C4-2B (cell line): ENCODE results near the gene OR11A1.

Source experiments
- H3K27ac ChIP-seq: fragments of 450-650 bp; 2 replicates; pipeline ENCODE4 v1.5.1; 2017
- ZFX ChIP-seq: fragments of 450-650 bp; IDR thresholded peaks from 2 replicates; pipeline ENCODE4 v1.6.1; 2017
- TF ChIP-seq, protein P1 (sequence below): fragments of 450-650 bp; conservative IDR thresholded peaks from 2 replicates; pipeline ENCODE4 v1.5.1; 2017; ENCODE audit warnings: mild to moderate bottlenecking

OR11A1 gene

DNA sequence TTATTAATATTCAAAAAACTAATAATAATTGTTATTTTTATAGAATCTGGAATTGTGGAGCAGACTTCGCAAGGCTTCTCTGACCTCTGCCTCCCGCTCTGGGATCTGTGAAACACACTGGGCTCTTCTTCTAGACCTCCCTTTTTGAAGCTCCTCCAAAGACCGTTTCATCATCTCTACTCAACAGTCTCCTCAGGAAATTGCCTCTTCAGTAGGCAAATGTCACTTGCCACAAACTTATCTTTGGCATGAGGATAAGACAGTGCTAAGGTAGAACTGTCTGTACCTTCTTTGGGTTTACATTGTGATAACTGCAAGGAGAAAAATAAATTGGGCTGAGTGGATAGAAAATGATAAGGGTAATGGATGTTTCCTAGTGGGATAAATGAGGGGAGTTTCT is 33.2 kb upstream of the OR11A1 start:
- no peak overlapping the region for H3K27ac ChIP-seq

DNA sequence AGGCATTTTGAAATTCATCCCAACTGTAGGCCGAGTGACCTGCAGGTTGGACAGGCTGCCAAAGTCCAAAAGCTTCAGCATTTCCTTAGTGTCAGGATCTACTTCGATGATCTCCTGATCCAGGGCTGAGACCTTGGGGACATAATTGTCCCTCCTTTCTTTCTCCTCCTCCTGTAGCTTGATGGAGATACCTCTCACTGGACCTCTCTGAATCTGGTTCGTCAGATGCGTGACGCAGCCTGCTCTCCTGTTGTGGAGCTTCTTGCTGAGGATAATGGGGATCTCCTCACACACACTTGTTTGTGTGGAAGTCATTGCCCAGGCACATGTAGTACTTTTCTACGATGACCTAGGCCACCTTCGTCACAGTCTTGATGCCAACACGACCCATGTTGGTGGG is 32.4 kb upstream of the OR11A1 start:
- no peak overlapping the region for H3K27ac ChIP-seq
- TF ChIP-seq, protein P1, sequence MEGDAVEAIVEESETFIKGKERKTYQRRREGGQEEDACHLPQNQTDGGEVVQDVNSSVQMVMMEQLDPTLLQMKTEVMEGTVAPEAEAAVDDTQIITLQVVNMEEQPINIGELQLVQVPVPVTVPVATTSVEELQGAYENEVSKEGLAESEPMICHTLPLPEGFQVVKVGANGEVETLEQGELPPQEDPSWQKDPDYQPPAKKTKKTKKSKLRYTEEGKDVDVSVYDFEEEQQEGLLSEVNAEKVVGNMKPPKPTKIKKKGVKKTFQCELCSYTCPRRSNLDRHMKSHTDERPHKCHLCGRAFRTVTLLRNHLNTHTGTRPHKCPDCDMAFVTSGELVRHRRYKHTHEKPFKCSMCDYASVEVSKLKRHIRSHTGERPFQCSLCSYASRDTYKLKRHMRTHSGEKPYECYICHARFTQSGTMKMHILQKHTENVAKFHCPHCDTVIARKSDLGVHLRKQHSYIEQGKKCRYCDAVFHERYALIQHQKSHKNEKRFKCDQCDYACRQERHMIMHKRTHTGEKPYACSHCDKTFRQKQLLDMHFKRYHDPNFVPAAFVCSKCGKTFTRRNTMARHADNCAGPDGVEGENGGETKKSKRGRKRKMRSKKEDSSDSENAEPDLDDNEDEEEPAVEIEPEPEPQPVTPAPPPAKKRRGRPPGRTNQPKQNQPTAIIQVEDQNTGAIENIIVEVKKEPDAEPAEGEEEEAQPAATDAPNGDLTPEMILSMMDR, result no peak
- TF ChIP-seq ZFX, result no peak

More for the DNA sequence above, 33.2 kb upstream of the OR11A1 start:
- TF ChIP-seq, protein P1, result no peak
- no peak for TF ChIP-seq ZFX

DNA sequence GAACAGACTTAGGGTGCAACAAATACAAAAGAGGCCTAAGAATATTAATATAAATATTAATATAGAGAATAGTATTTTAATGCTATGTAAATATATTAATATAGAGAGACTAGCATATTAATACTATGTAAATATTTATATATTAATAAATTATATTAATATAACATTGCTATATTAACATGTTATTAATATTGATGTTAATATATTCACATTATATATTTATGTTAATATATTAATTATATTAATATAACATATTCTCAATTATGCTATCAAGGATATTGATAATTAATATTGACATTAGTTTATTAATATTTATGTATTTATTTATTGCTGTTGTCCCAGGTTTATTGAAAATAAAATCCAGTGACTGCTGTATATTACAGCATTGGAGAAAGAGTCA is 32.0 kb upstream of the OR11A1 start:
- H3K27ac ChIP-seq, result no peak overlapping the region
- TF ChIP-seq, protein P1, result no peak
- TF ChIP-seq ZFX, result no peak

DNA sequence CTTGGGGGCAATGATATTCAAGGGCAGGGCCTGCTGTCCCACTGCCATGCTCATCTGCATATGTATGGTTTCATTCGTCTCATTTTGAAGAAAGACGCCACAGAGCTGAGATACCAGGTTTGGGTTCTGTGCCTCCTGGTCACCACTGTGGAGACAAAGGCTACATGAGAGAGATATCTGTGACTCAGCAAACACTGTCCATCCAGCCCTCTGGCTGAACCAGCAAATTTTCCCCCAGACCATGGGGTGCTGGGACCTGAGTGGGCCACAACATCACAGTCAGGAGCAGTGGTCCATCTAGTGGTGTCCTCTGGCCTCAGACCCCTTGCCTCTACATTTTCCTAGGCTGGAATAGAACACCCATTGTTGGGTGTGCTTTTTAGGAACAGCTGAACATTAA is 30.8 kb upstream of the OR11A1 start, which contains the start of gene MAS1L:
TSS of gene MAS1L (minus strand) at position 297 of the 400 bp plus-strand sequence. CDS start at position 243, 54 bp downstream.
- TF ChIP-seq, protein P1, result no peak
- TF ChIP-seq ZFX, result no peak

DNA sequence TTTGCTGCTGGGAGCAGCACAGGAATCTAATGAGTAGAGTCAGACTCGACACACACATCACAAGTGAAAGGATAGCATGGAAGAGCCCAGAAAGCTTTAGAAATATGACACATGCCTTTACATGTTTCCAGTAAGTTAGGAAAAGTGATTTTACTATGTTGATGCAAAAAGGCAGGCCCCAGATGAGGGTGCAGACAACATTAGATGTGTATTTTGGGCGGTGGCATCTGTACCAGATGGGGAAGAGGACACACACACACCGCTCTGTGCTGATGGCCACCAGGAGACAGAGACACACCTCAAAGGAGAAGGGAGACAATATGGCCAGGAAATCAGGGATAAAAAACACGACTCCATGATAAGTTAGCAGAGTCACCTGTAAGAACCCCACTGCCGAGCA is 30.3 kb upstream of the OR11A1 start:
- TF ChIP-seq ZFX, result no peak
- H3K27ac ChIP-seq, result no peak overlapping the region

More for the DNA sequence above, 30.8 kb upstream of the OR11A1 start, which contains the start of gene MAS1L:
- no peak within 1 kb of the TSS for H3K27ac ChIP-seq

DNA sequence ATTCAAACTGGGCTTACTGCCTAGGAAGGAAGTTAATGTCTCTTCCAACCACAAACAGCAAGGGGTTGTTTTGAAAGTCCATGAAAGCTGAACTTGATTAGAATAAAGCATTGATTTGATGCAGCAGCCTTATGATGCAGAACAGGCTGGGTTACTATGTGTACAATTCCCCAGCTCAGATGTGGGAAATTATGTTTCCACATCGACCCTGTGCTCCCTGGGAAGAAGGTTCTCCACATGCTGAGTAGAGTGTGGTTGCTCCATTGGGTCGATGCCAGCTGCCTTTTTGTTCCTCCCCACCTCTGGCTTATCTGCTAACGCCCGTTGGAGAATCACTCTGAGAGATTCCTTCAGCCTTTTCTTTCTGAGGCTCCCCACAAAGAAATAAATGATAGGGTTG is 29.7 kb upstream of the OR11A1 start:
- TF ChIP-seq, protein P1, result no peak
- TF ChIP-seq ZFX, result no peak
- no peak overlapping the region for H3K27ac ChIP-seq

DNA sequence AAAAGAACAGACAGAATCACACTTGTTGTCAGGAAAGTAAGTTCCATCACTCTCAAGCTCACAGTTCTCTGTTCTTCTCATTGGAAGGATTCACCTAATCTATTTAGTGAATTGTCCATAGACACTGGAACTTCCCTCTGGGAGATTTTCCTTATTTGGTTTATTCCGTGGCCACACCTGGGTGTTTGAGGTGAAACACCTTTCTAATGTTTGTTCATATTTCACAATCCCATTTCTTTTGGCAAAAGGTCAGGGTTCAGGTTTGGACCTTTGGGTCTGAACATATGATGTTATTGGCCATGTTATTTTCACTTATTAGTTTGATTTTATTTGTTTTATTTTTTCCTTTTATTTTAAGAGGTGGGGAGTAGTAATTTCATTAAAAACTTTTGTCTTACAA is 26.9 kb upstream of the OR11A1 start:
- TF ChIP-seq, protein P1, result no peak
- no peak for TF ChIP-seq ZFX
- no peak overlapping the region for H3K27ac ChIP-seq

DNA sequence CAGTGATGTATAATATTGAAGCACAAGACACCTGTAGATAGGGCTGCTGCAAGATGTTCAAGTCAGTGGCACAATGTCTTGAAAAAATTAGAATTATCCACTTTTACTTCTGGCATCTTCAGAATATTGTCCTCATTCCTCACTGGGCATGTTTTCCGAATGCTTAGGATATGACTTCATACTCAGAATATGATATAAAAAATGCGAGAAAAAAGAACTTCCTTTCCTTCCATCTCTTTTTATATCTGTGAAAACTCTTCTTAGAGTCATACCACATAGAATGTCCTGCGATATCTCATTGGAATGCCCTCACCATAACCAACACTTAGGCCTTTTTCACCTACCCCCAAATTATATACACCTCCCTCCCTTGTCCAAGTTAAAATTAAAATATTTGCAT is 26.3 kb upstream of the OR11A1 start:
- TF ChIP-seq, protein P1, result no peak
- TF ChIP-seq ZFX, result no peak
- no peak overlapping the region for H3K27ac ChIP-seq
